ENCODE results near the gene TSLP. TPM values are rescaled to one million over a fixed set of nuclear protein-coding genes. Genes with fewer than 3 reads are reported as not detected.

The TSLP gene
- total RNA-seq, 1 experiment from 2014 or later, result not detected

GRCh38 chr5:111069839-111070238 is 1.7 kb upstream of the TSLP start:
- Histone ChIP-seq H3K27ac (ENCODE audit: low read length) (no peak overlapping the region), H3K4me3 (ENCODE audit: low read depth in 2 of 2, low read length in 2 of 2) (no peak overlapping the region), H3K27me3 (ENCODE audit: control insufficient read depth, insufficient read depth, low read length) (peaks cover 35% of the 10 kb centered on the region), H3K36me3 (ENCODE audit: control insufficient read depth, insufficient read depth, low read length) (no peaks in the 10 kb centered on the region), H3K4me1 (ENCODE audit: control insufficient read depth, insufficient read depth, low read length) (0 out of 2 replicates have a peak, but pooled peaks cover 5% of the 10 kb centered on the region), H3K9me3 (ENCODE audit: control insufficient read depth, insufficient read depth, low read depth, low read length) (no peaks in the 10 kb centered on the region)
- in situ Hi-C loops (cut with HindIII; ENCODE audit: low pct_unique_long_range_greater_than_20kb, low sequenced_read_pairs), result no loop called here
- intact Hi-C loops (cut with micrococcal nuclease; ENCODE audit: unreplicated experiment), result no loop called here
- no TSS peak for BruUV-seq (replicated peaks)
- DNase-seq (ENCODE audit: low read depth, low spot score), result no peak
- TF ChIP-seq SIN3A (IDR thresholded peaks at IDR 0.05; ENCODE audit: borderline replicate concordance, insufficient read depth, low read depth, low read length), result no peak
- TF ChIP-seq CTCF (IDR thresholded peaks at IDR 0.05), result no peak
- no peak for TF ChIP-seq REST (IDR thresholded peaks at IDR 0.05; ENCODE audit: insufficient read depth in 1 of 2, low read depth in 2 of 2, low read length in 1 of 2)
- TF ChIP-seq POLR2AphosphoS5 (IDR thresholded peaks at IDR 0.05; ENCODE audit: low read depth, low read length), result no peak
- no peak for TF ChIP-seq TCF7L2 (IDR thresholded peaks at IDR 0.05; ENCODE audit: low read depth, low read length)
- ChIA-PET POLR2A (no interaction called here), CTCF (no interaction called here)
- no peak for ATAC-seq

- ATAC-seq, result no peak
- no peak for DNase-seq (ENCODE audit: low read depth, low spot score)
- Histone ChIP-seq H3K4me3 (ENCODE audit: low read depth in 2 of 2, low read length in 2 of 2) (no peak overlapping the region), H3K9me3 (ENCODE audit: control insufficient read depth, insufficient read depth, low read depth, low read length) (no peaks in the 10 kb centered on the region), H3K36me3 (ENCODE audit: control insufficient read depth, insufficient read depth, low read length) (no peaks in the 10 kb centered on the region), H3K27me3 (ENCODE audit: control insufficient read depth, insufficient read depth, low read length) (peaks cover 35% of the 10 kb centered on the region), H3K4me1 (ENCODE audit: control insufficient read depth, insufficient read depth, low read length) (0 out of 2 replicates have a peak, but pooled peaks cover 5% of the 10 kb centered on the region), H3K27ac (ENCODE audit: low read length) (no peak overlapping the region)
- intact Hi-C loops (cut with micrococcal nuclease; ENCODE audit: unreplicated experiment) (no loop called here), in situ Hi-C loops (cut with HindIII; ENCODE audit: low pct_unique_long_range_greater_than_20kb, low sequenced_read_pairs) (no loop called here)
- TF ChIP-seq POLR2AphosphoS5 (IDR thresholded peaks at IDR 0.05; ENCODE audit: low read depth, low read length) (no peak), TCF7L2 (IDR thresholded peaks at IDR 0.05; ENCODE audit: low read depth, low read length) (no peak)
- POLR2A ChIA-PET, result no interaction called here
- CTCF ChIA-PET, result no interaction called here
- no TSS peak for BruUV-seq (replicated peaks)
Measured at GRCh38 chr5:111070272-111071134, 1.0 kb upstream of the TSLP start.

All from Panc1 (cell line).